Left lung (tissue), 10 donors: ENCODE data around the gene EYA2. TPM values are rescaled to one million over a fixed set of nuclear protein-coding genes. Genes with fewer than 3 reads are reported as not detected.

Source experiments
- ATAC-seq: fragments of 200-7000 bp; cut with Tn5 transposase; one replicate; pipeline ENCODE4 v1.9.1; 2020; ENCODE audit warnings: moderate library complexity
- DNase-seq, 4 donors: peaks; one replicate each; pipeline ENCODE4 v3.0.0-alpha.2; 2013 to 2020
- H3K27ac ChIP-seq, 2 donors: fragments of 200-600 bp; sonication (generic) in 1 of 2; one replicate each; pipeline versions ENCODE4 v1.5.0 to v1.8.0; 2020 to 2021
- H3K27me3 ChIP-seq, 2 donors: fragments of 200-600 bp; sonication (generic) in 1 of 2; one replicate each; pipeline versions ENCODE4 v1.5.0 to v1.8.0; 2020 to 2021
- H3K36me3 ChIP-seq, 2 donors: fragments of 200-600 bp; sonication (generic) in 1 of 2; one replicate each; pipeline versions ENCODE4 v1.5.0 to v1.8.0; 2020 to 2021
- H3K4me1 ChIP-seq, 2 donors: fragments of 200-600 bp; one replicate each; pipeline ENCODE4 v1.8.0; 2021
- H3K4me3 ChIP-seq, 2 donors: fragments of 200-600 bp; sonication (generic) in 1 of 2; one replicate each; pipeline versions ENCODE4 v1.5.0 to v1.8.0; 2020 to 2021; ENCODE audit warnings: mild to moderate bottlenecking in 1 of 2
- H3K9me3 ChIP-seq, 2 donors: fragments of 200-600 bp; sonication (generic) in 1 of 2; one replicate each; pipeline versions ENCODE4 v1.5.0 to v1.8.0; 2020 to 2021
- CTCF ChIP-seq, 2 donors: fragments of 200-600 bp; sonication (generic) in 1 of 2; IDR thresholded peaks; one replicate each; pipeline versions ENCODE4 v1.5.0 to v1.8.0; 2021; ENCODE audit warnings: antibody characterized with exemption in 2 of 2
- intact Hi-C, 2 donors: fragments of 100-400 bp; cut with DNase I; formaldehyde crosslinking; loops; one replicate each; pipeline versions ENCODE4 v1.11.2 to v1.14.2; 2022
- polyA plus RNA-seq, 6 donors: library from polyadenylated mRNA; unstranded; fragments of 120-200 nt; gene quantifications; one replicate each; pipeline ENCODE4 v1.2.1, GENCODE V29; 2013; ENCODE audit not compliant: insufficient read length in 6 of 6
- total RNA-seq, 2 donors: library from RNA; stranded (reverse); fragmentation: NEBNext Ultra II Directional; extraction: Animal tissue kit (Norgen Biotek cat#: 25700); gene quantifications; one replicate each; pipeline ENCODE4 v1.2.1, GENCODE V29; 2021
- donor health status: DM: no; HTN: yes; CAD: no.
- donor health status: DM: no; HTN: no; CAD: no.

The EYA2 gene
- total and polyA plus RNA-seq, 8 donors = 0.77 to 2.3 (median 1.2) TPM

GRCh38 chr20:47224300-47224791 is 329.7 kb downstream of the EYA2 start:
- TF ChIP-seq CTCF (IDR thresholded peaks at IDR 0.05) = no peak
- no peaks in the 10 kb centered on the region for H3K27me3 ChIP-seq
- H3K36me3 ChIP-seq = peaks cover 0 to 98% of the 10 kb centered on the region in 2 donors
- H3K4me3 ChIP-seq = no peak overlapping the region
- no peak overlapping the region for H3K27ac ChIP-seq
- H3K4me1 ChIP-seq = no peaks in the 10 kb centered on the region
- no peak for DNase-seq
- H3K9me3 ChIP-seq = no peaks in the 10 kb centered on the region
- intact Hi-C loops = no loop called here
- ATAC-seq = no peak

- H3K4me3 ChIP-seq = no peak overlapping the region
- H3K27ac ChIP-seq = no peak overlapping the region
- no peaks in the 10 kb centered on the region for H3K4me1 ChIP-seq
- DNase-seq (no peak), ATAC-seq (no peak)
- intact Hi-C loops = no loop called here
- H3K9me3 ChIP-seq = no peaks in the 10 kb centered on the region
- TF ChIP-seq CTCF (IDR thresholded peaks at IDR 0.05) = no peak
- no peaks in the 10 kb centered on the region for H3K27me3 ChIP-seq
- H3K36me3 ChIP-seq = peaks cover 0 to 98% of the 10 kb centered on the region in 2 donors
Observed at GRCh38 chr20:47224857-47225256, 330.2 kb downstream of the EYA2 start.

DNA sequence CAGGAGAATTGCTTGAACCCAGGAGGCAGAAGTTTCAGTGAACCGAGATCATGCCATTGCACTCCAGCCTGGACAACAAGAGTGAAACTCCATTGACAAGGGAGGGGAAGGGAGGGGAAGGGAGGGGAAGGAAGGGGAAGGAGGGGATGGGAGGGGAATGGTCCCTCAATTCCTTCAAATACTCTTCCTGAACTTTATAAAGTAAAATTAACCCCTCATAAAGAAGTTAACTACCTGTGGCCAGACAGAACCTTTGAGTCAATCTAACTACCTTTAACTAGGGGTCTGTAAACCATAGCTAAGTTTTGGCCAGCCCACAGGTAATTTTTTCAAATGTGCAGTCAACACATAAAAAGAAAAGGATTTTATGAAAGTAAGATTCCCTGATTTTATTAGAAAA is 330.8 kb downstream of the EYA2 start:
- Histone ChIP-seq H3K27ac (no peak overlapping the region), H3K36me3 (peaks cover 0 to 98% of the 10 kb centered on the region in 2 donors), H3K4me3 (no peak overlapping the region), H3K27me3 (no peaks in the 10 kb centered on the region), H3K4me1 (no peaks in the 10 kb centered on the region), H3K9me3 (no peaks in the 10 kb centered on the region)
- no peak for DNase-seq
- no peak for ATAC-seq
- TF ChIP-seq CTCF (IDR thresholded peaks at IDR 0.05) = no peak
- intact Hi-C loops = no loop called here

DNA sequence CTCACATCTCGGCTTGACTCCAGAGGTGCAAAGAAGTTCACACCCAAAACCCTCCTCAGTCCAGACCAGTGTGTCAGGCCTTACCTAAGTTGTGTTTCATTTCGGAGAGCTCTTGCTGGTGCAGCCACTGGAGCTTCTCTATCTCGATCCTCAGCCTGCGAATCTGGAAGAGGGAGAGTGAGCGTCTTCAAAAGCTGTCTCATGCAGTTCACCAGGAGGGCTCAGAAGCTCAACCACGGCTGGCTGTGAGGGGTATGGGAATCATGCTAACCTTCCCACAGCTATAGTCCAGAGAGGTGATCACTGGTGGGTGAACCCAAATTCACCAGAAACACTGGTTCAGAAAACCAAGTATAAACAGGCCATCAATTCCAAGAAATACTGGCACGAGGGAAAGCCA is 332.5 kb downstream of the EYA2 start:
- Histone ChIP-seq H3K36me3 (peaks cover 0 to 98% of the 10 kb centered on the region in 2 donors), H3K4me3 (no peak overlapping the region), H3K4me1 (no peaks in the 10 kb centered on the region), H3K27ac (no peak overlapping the region), H3K27me3 (no peaks in the 10 kb centered on the region), H3K9me3 (no peaks in the 10 kb centered on the region)
- intact Hi-C loops = no loop called here
- ATAC-seq (no peak), DNase-seq (no peak)
- TF ChIP-seq CTCF (IDR thresholded peaks at IDR 0.05) = no peak

- no peak for TF ChIP-seq CTCF (IDR thresholded peaks at IDR 0.05)
- no peaks in the 10 kb centered on the region for H3K4me1 ChIP-seq
- ATAC-seq = no peak
- H3K27me3 ChIP-seq = no peaks in the 10 kb centered on the region
- no peak overlapping the region for H3K4me3 ChIP-seq
- DNase-seq = no peak
- H3K36me3 ChIP-seq = peaks cover 0 to 98% of the 10 kb centered on the region in 2 donors
- H3K27ac ChIP-seq = no peak overlapping the region
- no peaks in the 10 kb centered on the region for H3K9me3 ChIP-seq
- intact Hi-C loops = no loop called here
Observed at GRCh38 chr20:47227576-47227975, 332.9 kb downstream of the EYA2 start.
